Astrocyte (in vitro differentiated cells and primary cell): ENCODE measurements around the gene OR52K2. TPM values are rescaled to one million over a fixed set of nuclear protein-coding genes. Genes with fewer than 3 reads are reported as not detected.

Experiments
- DNase-seq: peaks from one replicate; pipeline ENCODE4 v3.0.0-alpha.2; 2010; ENCODE audit warnings: low read depth
- FAIRE-seq: peaks from 2 replicates; lab custom pipeline; 2011; peaks lifted over from hg19 to GRCh38; lab: Jason Lieb, UNC
- H2AFZ ChIP-seq: 2 replicates; pipeline ENCODE4 v1.6.0; 2012; ENCODE audit warnings: low read depth, low read length, inconsistent platforms
- H3K27ac ChIP-seq: 2 replicates; pipeline ENCODE4 v1.5.1; 2011; ENCODE audit warnings: low read depth, low read length, inconsistent platforms
- H3K27me3 ChIP-seq: 2 replicates; pipeline ENCODE4 v1.6.0; 2011; ENCODE audit warnings: low read length, inconsistent platforms; ENCODE audit not compliant: insufficient read depth
- H3K36me3 ChIP-seq: 2 replicates; pipeline ENCODE4 v1.5.1; 2011; ENCODE audit warnings: low read length, inconsistent platforms; ENCODE audit not compliant: insufficient read depth
- H3K4me1 ChIP-seq: 2 replicates; pipeline ENCODE4 v1.5.1; 2011; ENCODE audit warnings: low read length, inconsistent platforms; ENCODE audit not compliant: insufficient read depth
- H3K4me2 ChIP-seq: 2 replicates; pipeline ENCODE4 v1.6.0; 2012; ENCODE audit warnings: low read length, inconsistent platforms
- H3K4me3 ChIP-seq: 2 replicates; pipeline ENCODE4 v1.5.1; 2011; ENCODE audit warnings: low read depth, mild to moderate bottlenecking, low read length, inconsistent platforms; ENCODE audit not compliant: insufficient read depth
- H3K79me2 ChIP-seq: 2 replicates; pipeline ENCODE4 v1.6.0; 2012; ENCODE audit warnings: mild to moderate bottlenecking, low read length, inconsistent platforms; ENCODE audit not compliant: insufficient read depth
- H3K9ac ChIP-seq: 2 replicates; pipeline ENCODE4 v1.6.0; 2012; ENCODE audit warnings: mild to moderate bottlenecking, low read length, inconsistent platforms
- H3K9me3 ChIP-seq: 2 replicates; pipeline ENCODE4 v1.5.1; 2012; ENCODE audit warnings: low read depth, mild to moderate bottlenecking, low read length, inconsistent platforms; ENCODE audit not compliant: insufficient read depth
- H4K20me1 ChIP-seq: 2 replicates; pipeline ENCODE4 v1.6.0; 2012; ENCODE audit warnings: low read length, inconsistent platforms; ENCODE audit not compliant: insufficient read depth
- H3K27ac Mint-ChIP-seq: one replicate; pipeline ENCODE4 v1.8.0; 2021; ENCODE audit warnings: mild to moderate bottlenecking, mixed read lengths; ENCODE audit not compliant: unreplicated experiment
- H3K27me3 Mint-ChIP-seq: one replicate; pipeline ENCODE4 v1.8.0; 2021; ENCODE audit warnings: low read depth, mixed read lengths; ENCODE audit not compliant: unreplicated experiment
- H3K36me3 Mint-ChIP-seq: one replicate; pipeline ENCODE4 v1.8.0; 2021; ENCODE audit warnings: low read depth, mixed read lengths; ENCODE audit not compliant: unreplicated experiment
- H3K4me1 Mint-ChIP-seq: one replicate; pipeline ENCODE4 v1.8.0; 2021; ENCODE audit warnings: low read depth, mixed read lengths; ENCODE audit not compliant: unreplicated experiment
- H3K4me3 Mint-ChIP-seq: one replicate; pipeline ENCODE4 v1.8.0; 2021; ENCODE audit warnings: mild to moderate bottlenecking, moderate library complexity, mixed read lengths; ENCODE audit not compliant: unreplicated experiment
- H3K9me3 Mint-ChIP-seq: one replicate; pipeline ENCODE4 v1.8.0; 2021; ENCODE audit warnings: mild to moderate bottlenecking, mixed read lengths; ENCODE audit not compliant: unreplicated experiment
- EZH2 ChIP-seq: IDR thresholded peaks from 2 replicates; pipeline ENCODE4 v1.6.1; 2012; ENCODE audit warnings: mild to moderate bottlenecking, low read length, inconsistent platforms; ENCODE audit not compliant: insufficient read depth
- total RNA-seq: library from RNA; stranded (reverse); gene quantifications from 2 replicates; pipeline ENCODE4 v1.2.1, GENCODE V29; 2021
- TF ChIP-seq, protein P1 (sequence below): IDR thresholded peaks from 2 replicates; pipeline ENCODE4 v1.5.1; 2011; ENCODE audit warnings: low read depth, mild to moderate bottlenecking, inconsistent platforms, low read length, moderate library complexity; ENCODE audit not compliant: insufficient read depth

The OR52K2 gene
- total RNA-seq, 1 donor from 2014 or later: 0.23 TPM

DNA sequence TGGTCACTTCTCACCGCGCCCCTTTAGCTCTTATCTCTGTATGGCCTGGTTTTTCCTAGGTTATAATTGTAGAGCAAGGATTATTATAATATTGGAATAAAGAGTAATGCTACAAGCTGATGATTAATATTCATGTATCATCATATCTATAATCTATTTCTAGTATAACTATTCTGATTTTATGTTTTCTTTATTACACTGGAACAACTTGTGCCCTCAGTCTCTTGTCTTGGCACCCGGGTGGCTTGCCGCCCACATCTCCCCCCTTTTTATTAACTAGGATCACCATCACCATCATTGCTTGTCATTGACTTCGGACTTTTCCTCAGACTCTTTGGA lies 44.4 kb downstream of the OR52K2 start:
- peaks cover 5% of the 10 kb centered on the region for H3K27me3 ChIP-seq
- no peaks in the 10 kb centered on the region for H3K79me2 ChIP-seq
- H4K20me1 ChIP-seq: no peaks in the 10 kb centered on the region
- FAIRE-seq: no peak
- no peaks in the 10 kb centered on the region for H3K4me1 Mint-ChIP-seq
- H3K36me3 Mint-ChIP-seq: peaks cover 6% of the 10 kb centered on the region
- TF ChIP-seq EZH2: no peak
- TF ChIP-seq, protein P1, sequence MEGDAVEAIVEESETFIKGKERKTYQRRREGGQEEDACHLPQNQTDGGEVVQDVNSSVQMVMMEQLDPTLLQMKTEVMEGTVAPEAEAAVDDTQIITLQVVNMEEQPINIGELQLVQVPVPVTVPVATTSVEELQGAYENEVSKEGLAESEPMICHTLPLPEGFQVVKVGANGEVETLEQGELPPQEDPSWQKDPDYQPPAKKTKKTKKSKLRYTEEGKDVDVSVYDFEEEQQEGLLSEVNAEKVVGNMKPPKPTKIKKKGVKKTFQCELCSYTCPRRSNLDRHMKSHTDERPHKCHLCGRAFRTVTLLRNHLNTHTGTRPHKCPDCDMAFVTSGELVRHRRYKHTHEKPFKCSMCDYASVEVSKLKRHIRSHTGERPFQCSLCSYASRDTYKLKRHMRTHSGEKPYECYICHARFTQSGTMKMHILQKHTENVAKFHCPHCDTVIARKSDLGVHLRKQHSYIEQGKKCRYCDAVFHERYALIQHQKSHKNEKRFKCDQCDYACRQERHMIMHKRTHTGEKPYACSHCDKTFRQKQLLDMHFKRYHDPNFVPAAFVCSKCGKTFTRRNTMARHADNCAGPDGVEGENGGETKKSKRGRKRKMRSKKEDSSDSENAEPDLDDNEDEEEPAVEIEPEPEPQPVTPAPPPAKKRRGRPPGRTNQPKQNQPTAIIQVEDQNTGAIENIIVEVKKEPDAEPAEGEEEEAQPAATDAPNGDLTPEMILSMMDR: peak; percentile 13
- no peak overlapping the region for H3K9ac ChIP-seq
- no peaks in the 10 kb centered on the region for H3K4me1 ChIP-seq
- no peak overlapping the region for H3K4me2 ChIP-seq
- no peak overlapping the region for H3K4me3 Mint-ChIP-seq
- peaks cover 3% of the 10 kb centered on the region for H3K9me3 Mint-ChIP-seq
- H3K4me3 ChIP-seq: no peak overlapping the region
- no peaks in the 10 kb centered on the region for H3K9me3 ChIP-seq
- no peak overlapping the region for H2AFZ ChIP-seq
- no peak for DNase-seq
- no peak overlapping the region for H3K27ac ChIP-seq
- no peak overlapping the region for H3K27ac Mint-ChIP-seq
- no peaks in the 10 kb centered on the region for H3K36me3 ChIP-seq
- H3K27me3 Mint-ChIP-seq: no peaks in the 10 kb centered on the region

DNA sequence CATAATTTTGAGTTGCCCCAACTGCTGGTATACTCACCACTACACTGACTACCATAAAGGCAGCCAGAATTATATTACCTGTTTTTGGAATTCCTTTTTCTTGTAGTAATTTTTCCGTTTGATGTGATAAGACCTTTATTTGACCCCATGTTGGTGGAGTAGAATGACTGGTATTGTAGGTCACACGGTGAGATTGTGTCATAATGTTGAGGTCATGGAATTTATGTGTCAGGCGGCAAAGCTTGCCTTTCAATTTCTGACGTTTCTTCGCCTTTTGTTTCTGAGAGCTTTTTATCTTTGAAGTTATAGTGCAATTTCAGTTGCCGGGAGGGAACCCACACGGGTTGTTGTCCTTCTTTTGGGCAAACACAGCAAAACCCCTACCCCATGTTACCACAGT lies 46.4 kb downstream of the OR52K2 start:
- Mint-ChIP-seq H3K36me3 (no peaks in the 10 kb centered on the region), H3K4me3 (no peak overlapping the region), H3K27me3 (no peaks in the 10 kb centered on the region), H3K9me3 (peaks cover 3% of the 10 kb centered on the region), H3K27ac (no peak overlapping the region), H3K4me1 (no peaks in the 10 kb centered on the region)
- Histone ChIP-seq H3K79me2 (no peaks in the 10 kb centered on the region), H3K4me1 (no peaks in the 10 kb centered on the region), H3K27me3 (peaks cover 5% of the 10 kb centered on the region), H3K27ac (no peak overlapping the region), H4K20me1 (no peaks in the 10 kb centered on the region), H3K36me3 (no peaks in the 10 kb centered on the region), H3K9me3 (no peaks in the 10 kb centered on the region), H2AFZ (no peak overlapping the region), H3K9ac (no peak overlapping the region), H3K4me3 (no peak overlapping the region), H3K4me2 (no peak overlapping the region)
- no peak for FAIRE-seq
- TF ChIP-seq, protein P1: no peak
- no peak for TF ChIP-seq EZH2
- DNase-seq: no peak

DNA sequence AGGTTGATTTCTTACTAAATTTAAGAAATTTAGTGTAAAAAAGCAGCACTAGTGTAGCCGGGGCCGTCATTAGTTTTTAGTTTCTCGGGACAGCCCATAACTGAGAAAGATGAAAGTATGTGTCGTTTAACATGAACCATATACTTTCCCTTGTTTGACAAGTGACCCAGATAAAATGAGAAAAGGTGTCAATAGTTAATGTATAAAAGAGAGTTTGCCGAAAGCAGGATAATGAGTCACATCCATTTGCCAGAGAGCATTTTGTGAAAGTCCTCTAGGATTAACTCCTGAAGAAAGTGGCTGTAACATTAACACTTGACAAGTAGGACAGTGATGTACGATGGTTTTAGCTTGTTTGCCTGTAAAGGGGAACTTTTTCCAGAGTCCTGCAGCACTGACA lies 46.9 kb downstream of the OR52K2 start:
- H3K27ac ChIP-seq: no peak overlapping the region
- no peaks in the 10 kb centered on the region for H4K20me1 ChIP-seq
- H3K9me3 ChIP-seq: no peaks in the 10 kb centered on the region
- H3K9ac ChIP-seq: no peak overlapping the region
- Mint-ChIP-seq H3K27ac (no peak overlapping the region), H3K36me3 (no peaks in the 10 kb centered on the region), H3K4me3 (no peak overlapping the region), H3K9me3 (peaks cover 3% of the 10 kb centered on the region), H3K27me3 (no peaks in the 10 kb centered on the region), H3K4me1 (no peaks in the 10 kb centered on the region)
- FAIRE-seq: no peak
- H3K36me3 ChIP-seq: no peaks in the 10 kb centered on the region
- H3K4me2 ChIP-seq: no peak overlapping the region
- H3K4me1 ChIP-seq: no peaks in the 10 kb centered on the region
- peaks cover 5% of the 10 kb centered on the region for H3K27me3 ChIP-seq
- DNase-seq: no peak
- H3K4me3 ChIP-seq: no peak overlapping the region
- no peaks in the 10 kb centered on the region for H3K79me2 ChIP-seq
- H2AFZ ChIP-seq: no peak overlapping the region
- TF ChIP-seq, protein P1: no peak
- TF ChIP-seq EZH2: no peak
